HepG2 (cell line): Measurements from ENCODE around the gene RRAS2. TPM values are rescaled to one million over a fixed set of nuclear protein-coding genes. Genes with fewer than 3 reads are reported as not detected.

Experiments used
- BORCS8-MEF2B ChIP-seq: sonication (generic); formaldehyde crosslinking; IDR thresholded peaks from 2 replicates; pipeline ENCODE4 v1.8.0; 2022; ENCODE audit warnings: mild to moderate bottlenecking, missing genetic modification reagents
- KAT7 ChIP-seq: IDR thresholded peaks from 2 replicates; pipeline ENCODE4 v1.6.1; 2018; ENCODE audit warnings: borderline replicate concordance, missing compliant biosample characterization
- KAT8 ChIP-seq: IDR thresholded peaks from 2 replicates; pipeline ENCODE4 v1.6.1; 2016; ENCODE audit warnings: missing genetic modification reagents, missing compliant biosample characterization
- NR1H2 ChIP-seq: sonication (generic); formaldehyde crosslinking; IDR thresholded peaks from 2 replicates; pipeline ENCODE4 v1.8.1; 2022; ENCODE audit warnings: low read depth, missing genetic modification reagents, borderline replicate concordance
- RBM39 ChIP-seq: fragments of 200-400 bp; formaldehyde crosslinking; IDR thresholded peaks from one replicate; pipeline ENCODE4 v1.6.1; 2018; ENCODE audit warnings: antibody characterized with exemption, mild to moderate bottlenecking, low read depth, low read length; ENCODE audit not compliant: poor library complexity, severe bottlenecking
- SAP130 ChIP-seq: IDR thresholded peaks from 2 replicates; pipeline ENCODE4 v1.6.1; 2016; ENCODE audit warnings: low read depth
- ZBTB7B ChIP-seq: sonication (generic); formaldehyde crosslinking; IDR thresholded peaks from 2 replicates; pipeline ENCODE4 v1.4.0; 2020; ENCODE audit warnings: missing genetic modification reagents
- ZGPAT ChIP-seq: IDR thresholded peaks from 2 replicates; pipeline ENCODE4 v1.6.1; 2016; ENCODE audit warnings: mild to moderate bottlenecking
- ZNF607 ChIP-seq: sonication (generic); formaldehyde crosslinking; IDR thresholded peaks from 2 replicates; pipeline ENCODE4 v1.5.1; 2020; ENCODE audit warnings: missing genetic modification reagents, mild to moderate bottlenecking, borderline replicate concordance
- polyA plus RNA-seq, 8 experiments: library from polyadenylated mRNA; depleted of rRNA in 3 of 8; stranded (reverse) in 7 of 8; unstranded in 1 of 8; fragments of >200 nt; fragmentation: Illumina TruSeq in 4 of 8; extraction: Trizol in 4 of 8; gene quantifications; 2 replicates each; pipeline versions ENCODE4 v1.2.1 to v1.2.3, GENCODE V29; 2011 to 2016; ENCODE audit warnings: low read depth in 4 of 8, missing spikeins in 1 of 8, mixed read lengths in 1 of 8; ENCODE audit not compliant: insufficient read depth in 1 of 8
- total RNA-seq, 5 experiments: library from RNA; depleted of rRNA; stranded (reverse); fragments of >200 nt; fragmentation: Illumina TruSeq; extraction: Trizol; gene quantifications; 2 replicates each; pipeline ENCODE4 v1.2.3, GENCODE V29; 2016; ENCODE audit warnings: low read depth in 1 of 5
- TF ChIP-seq, protein P1 (sequence below): sonication (generic); formaldehyde crosslinking; IDR thresholded peaks from 2 replicates; pipeline ENCODE4 v1.5.1; 2020; ENCODE audit warnings: mild to moderate bottlenecking, missing genetic modification reagents
- TF ChIP-seq, protein P2 (sequence below): sonication (generic); formaldehyde crosslinking; IDR thresholded peaks from 2 replicates; pipeline ENCODE4 v1.4.0; 2020; ENCODE audit warnings: missing genetic modification reagents
- TF ChIP-seq, protein P3 (sequence below): sonication (generic); formaldehyde crosslinking; IDR thresholded peaks from 2 replicates; pipeline ENCODE4 v1.4.0; 2020; ENCODE audit warnings: missing genetic modification reagents
- TF ChIP-seq, protein P4 (sequence below): sonication (generic); formaldehyde crosslinking; IDR thresholded peaks from 2 replicates; pipeline ENCODE4 v1.4.0; 2020; ENCODE audit warnings: missing genetic modification reagents
- TF ChIP-seq, protein P5 (sequence below): IDR thresholded peaks from 2 replicates; pipeline ENCODE4 v1.6.1; 2016; ENCODE audit warnings: missing compliant biosample characterization, missing genetic modification reagents, borderline replicate concordance

Gene RRAS2
- total and polyA plus RNA-seq, 2 of the 13 experiments (the other 11 are each of a cell fraction or from before 2014, with no cell fraction given), result 19.0 to 44.1 TPM

DNA sequence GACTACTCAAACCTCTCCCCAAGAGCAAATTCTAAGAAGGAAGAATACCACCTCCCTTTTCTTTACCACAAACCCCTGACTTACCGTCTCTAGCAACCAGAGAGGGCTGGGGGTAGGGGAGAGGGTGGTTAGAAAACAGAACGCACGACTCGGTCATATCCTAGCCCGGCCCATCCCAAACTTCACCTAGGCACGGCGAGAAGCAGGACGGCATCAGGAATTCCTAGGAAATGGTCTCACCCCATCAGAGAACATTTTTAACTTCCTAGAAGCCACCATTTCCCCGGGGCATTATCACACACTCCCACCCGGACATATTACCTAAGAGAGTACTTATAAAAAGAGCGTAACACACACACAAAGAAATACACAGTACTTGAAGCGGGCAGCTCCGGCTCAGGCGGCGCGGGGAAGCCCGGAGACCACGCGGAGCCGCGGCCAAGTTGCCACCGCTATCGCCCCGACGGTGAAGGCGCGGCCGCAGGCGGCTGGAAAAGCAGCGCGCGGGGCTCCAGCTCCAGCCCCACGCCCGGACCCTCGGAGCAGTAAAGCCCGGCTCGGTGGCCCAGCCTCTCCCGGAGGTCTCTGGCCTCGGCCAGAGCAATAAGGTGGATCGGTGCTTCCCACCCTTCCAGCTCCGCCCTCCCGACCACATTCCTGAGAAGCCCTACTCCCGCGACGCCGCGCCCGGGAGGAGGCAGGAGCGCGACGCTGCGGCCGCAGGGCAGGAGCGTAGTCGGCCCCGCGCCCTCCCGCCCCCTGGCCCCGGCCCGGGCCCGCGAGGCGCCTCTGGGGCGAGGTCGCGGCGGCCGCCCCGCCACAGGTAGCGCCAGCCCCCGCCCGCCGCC, 878 bp downstream of the RRAS2 start (continued):
- TF ChIP-seq, protein P1, sequence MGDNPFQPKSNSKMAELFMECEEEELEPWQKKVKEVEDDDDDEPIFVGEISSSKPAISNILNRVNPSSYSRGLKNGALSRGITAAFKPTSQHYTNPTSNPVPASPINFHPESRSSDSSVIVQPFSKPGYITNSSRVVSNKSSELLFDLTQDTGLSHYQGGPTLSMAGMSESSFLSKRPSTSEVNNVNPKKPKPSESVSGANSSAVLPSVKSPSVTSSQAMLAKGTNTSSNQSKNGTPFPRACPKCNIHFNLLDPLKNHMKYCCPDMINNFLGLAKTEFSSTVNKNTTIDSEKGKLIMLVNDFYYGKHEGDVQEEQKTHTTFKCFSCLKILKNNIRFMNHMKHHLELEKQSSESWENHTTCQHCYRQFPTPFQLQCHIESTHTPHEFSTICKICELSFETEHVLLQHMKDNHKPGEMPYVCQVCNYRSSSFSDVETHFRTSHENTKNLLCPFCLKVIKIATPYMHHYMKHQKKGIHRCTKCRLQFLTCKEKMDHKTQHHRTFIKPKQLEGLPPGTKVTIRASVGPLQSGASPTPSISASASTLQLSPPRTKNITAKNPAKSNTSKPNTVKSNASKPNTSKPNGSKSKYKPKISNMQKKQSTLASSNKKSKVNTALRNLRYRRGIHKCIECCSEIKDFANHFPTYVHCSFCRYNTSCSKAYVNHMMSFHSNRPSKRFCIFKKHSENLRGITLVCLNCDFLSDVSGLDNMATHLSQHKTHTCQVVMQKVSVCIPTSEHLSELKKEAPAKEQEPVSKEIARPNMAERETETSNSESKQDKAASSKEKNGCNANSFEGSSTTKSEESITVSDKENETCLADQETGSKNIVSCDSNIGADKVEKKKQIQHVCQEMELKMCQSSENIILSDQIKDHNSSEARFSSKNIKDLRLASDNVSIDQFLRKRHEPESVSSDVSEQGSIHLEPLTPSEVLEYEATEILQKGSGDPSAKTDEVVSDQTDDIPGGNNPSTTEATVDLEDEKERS (CRISPR knock-in tag), result no peak
- 0 out of 2 replicates have a peak, but pooled peaks have one; percentile 7 for TF ChIP-seq BORCS8-MEF2B
- TF ChIP-seq, protein P2, sequence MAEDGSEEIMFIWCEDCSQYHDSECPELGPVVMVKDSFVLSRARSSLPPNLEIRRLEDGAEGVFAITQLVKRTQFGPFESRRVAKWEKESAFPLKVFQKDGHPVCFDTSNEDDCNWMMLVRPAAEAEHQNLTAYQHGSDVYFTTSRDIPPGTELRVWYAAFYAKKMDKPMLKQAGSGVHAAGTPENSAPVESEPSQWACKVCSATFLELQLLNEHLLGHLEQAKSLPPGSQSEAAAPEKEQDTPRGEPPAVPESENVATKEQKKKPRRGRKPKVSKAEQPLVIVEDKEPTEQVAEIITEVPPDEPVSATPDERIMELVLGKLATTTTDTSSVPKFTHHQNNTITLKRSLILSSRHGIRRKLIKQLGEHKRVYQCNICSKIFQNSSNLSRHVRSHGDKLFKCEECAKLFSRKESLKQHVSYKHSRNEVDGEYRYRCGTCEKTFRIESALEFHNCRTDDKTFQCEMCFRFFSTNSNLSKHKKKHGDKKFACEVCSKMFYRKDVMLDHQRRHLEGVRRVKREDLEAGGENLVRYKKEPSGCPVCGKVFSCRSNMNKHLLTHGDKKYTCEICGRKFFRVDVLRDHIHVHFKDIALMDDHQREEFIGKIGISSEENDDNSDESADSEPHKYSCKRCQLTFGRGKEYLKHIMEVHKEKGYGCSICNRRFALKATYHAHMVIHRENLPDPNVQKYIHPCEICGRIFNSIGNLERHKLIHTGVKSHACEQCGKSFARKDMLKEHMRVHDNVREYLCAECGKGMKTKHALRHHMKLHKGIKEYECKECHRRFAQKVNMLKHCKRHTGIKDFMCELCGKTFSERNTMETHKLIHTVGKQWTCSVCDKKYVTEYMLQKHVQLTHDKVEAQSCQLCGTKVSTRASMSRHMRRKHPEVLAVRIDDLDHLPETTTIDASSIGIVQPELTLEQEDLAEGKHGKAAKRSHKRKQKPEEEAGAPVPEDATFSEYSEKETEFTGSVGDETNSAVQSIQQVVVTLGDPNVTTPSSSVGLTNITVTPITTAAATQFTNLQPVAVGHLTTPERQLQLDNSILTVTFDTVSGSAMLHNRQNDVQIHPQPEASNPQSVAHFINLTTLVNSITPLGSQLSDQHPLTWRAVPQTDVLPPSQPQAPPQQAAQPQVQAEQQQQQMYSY (CRISPR knock-in tag), result peak; percentile 70; the same call in 1 of the 2 replicates
- TF ChIP-seq, protein P3, sequence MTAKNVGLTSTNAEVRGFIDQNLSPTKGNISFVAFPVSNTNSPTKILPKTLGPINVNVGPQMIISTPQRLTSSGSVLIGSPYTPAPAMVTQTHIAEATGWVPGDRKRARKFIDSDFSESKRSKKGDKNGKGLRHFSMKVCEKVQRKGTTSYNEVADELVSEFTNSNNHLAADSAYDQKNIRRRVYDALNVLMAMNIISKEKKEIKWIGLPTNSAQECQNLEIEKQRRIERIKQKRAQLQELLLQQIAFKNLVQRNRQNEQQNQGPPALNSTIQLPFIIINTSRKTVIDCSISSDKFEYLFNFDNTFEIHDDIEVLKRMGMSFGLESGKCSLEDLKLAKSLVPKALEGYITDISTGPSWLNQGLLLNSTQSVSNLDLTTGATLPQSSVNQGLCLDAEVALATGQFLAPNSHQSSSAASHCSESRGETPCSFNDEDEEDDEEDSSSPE (CRISPR knock-in tag), result 0 out of 2 replicates have a peak, but pooled peaks have one; percentile 25
- TF ChIP-seq RBM39, result peak; percentile 26
- 0 out of 2 replicates have a peak, but pooled peaks have one; percentile 38 for TF ChIP-seq NR1H2 (CRISPR knock-in tag)
- TF ChIP-seq, protein P4, sequence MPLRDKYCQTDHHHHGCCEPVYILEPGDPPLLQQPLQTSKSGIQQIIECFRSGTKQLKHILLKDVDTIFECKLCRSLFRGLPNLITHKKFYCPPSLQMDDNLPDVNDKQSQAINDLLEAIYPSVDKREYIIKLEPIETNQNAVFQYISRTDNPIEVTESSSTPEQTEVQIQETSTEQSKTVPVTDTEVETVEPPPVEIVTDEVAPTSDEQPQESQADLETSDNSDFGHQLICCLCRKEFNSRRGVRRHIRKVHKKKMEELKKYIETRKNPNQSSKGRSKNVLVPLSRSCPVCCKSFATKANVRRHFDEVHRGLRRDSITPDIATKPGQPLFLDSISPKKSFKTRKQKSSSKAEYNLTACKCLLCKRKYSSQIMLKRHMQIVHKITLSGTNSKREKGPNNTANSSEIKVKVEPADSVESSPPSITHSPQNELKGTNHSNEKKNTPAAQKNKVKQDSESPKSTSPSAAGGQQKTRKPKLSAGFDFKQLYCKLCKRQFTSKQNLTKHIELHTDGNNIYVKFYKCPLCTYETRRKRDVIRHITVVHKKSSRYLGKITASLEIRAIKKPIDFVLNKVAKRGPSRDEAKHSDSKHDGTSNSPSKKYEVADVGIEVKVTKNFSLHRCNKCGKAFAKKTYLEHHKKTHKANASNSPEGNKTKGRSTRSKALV (CRISPR knock-in tag), result 0 out of 2 replicates have a peak, but pooled peaks have one; percentile 44
- 0 out of 2 replicates have a peak, but pooled peaks have one; percentile 42 for TF ChIP-seq ZNF607
- 0 out of 2 replicates have a peak, but pooled peaks have one; percentile 28 for TF ChIP-seq ZBTB7B (CRISPR knock-in tag)
- TF ChIP-seq KAT7 (CRISPR knock-in tag), result 0 out of 2 replicates have a peak, but pooled peaks have one; percentile 58
- TF ChIP-seq SAP130 (CRISPR knock-in tag), result peak; percentile 49
- TF ChIP-seq KAT8 (CRISPR knock-in tag), result peak; percentile 19; the same call in 1 of the 2 replicates
- peak; percentile 58; the same call in 1 of the 2 replicates for TF ChIP-seq ZGPAT (CRISPR knock-in tag)
- TF ChIP-seq, protein P5, sequence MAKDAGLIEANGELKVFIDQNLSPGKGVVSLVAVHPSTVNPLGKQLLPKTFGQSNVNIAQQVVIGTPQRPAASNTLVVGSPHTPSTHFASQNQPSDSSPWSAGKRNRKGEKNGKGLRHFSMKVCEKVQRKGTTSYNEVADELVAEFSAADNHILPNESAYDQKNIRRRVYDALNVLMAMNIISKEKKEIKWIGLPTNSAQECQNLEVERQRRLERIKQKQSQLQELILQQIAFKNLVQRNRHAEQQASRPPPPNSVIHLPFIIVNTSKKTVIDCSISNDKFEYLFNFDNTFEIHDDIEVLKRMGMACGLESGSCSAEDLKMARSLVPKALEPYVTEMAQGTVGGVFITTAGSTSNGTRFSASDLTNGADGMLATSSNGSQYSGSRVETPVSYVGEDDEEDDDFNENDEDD (CRISPR knock-in tag), result peak; percentile 36; the same call in 1 of the 2 replicates
